ENCODE measurements around the gene ATN1. TPM values are rescaled to one million over a fixed set of nuclear protein-coding genes. Genes with fewer than 3 reads are reported as not detected.

ATN1 gene
- total RNA-seq, result 9.7 and 12.5 TPM in 2 replicates

GRCh38 chr12:6927379-6928021 is at the start of gene ATN1:
ATN1 (plus strand) TSS chr12:6927959; CDS start chr12:6934002, 6,043 bp downstream.

GRCh38 chr12:6904280-6905276 is 23.2 kb upstream of the ATN1 start, which contains the start of gene LRRC23:
LRRC23 (plus strand) TSS chr12:6904822; CDS start chr12:6905634, 812 bp downstream.

GRCh38 chr12:6914246-6914946 is 13.4 kb upstream of the ATN1 start, which contains the start of gene ENO2:
ENO2 (plus strand) TSS chr12:6914580; CDS start chr12:6915833, 1,253 bp downstream.

GRCh38 chr12:6943722-6944380 is 16.1 kb downstream of the ATN1 start, which contains the start of the genes C12orf57 and RNU7-1:
C12orf57 (plus strand) TSS chr12:6944022; CDS start chr12:6944122, 100 bp downstream.
RNU7-1 (plus strand) TSS chr12:6943816.

GRCh38 chr12:6950811-6951540 is 23.2 kb downstream of the ATN1 start, which contains the start of gene PTPN6:
PTPN6 (plus strand) TSS chr12:6951356; CDS start chr12:6951513, 157 bp downstream.

Small RNAs within 50 kb of the gene (small RNA-seq; reads per million reads assigned to genes)
- 20.0 reads per million, percentile 95 among the genes with 10 or more reads in this experiment for gene MIR141
- gene MIR200C, result 23.2 reads per million, percentile 96 among the genes with 10 or more reads in this experiment
- not detected for gene RNU7-1
- gene SCARNA12, result 0.57 reads per million, percentile 17 among the genes with 10 or more reads in this experiment

Other genes starting within 250 kb of the ATN1 start
- 22.9 and 26.8 TPM in 2 replicates for gene ZNF384, start 238.6 kb upstream of the ATN1 start, total RNA-seq
- 0.11 and 0.13 TPM in 2 replicates for gene PIANP, start 227.1 kb upstream of the ATN1 start, total RNA-seq
- gene COPS7A, start 203.9 kb upstream of the ATN1 start, total RNA-seq, result 71.5 and 77.6 TPM in 2 replicates
- gene MLF2, start 174.8 kb upstream of the ATN1 start, total RNA-seq, result 105 and 112 TPM in 2 replicates
- gene PTMS, start 161.6 kb upstream of the ATN1 start, total RNA-seq, result 75.0 and 82.3 TPM in 2 replicates
- 0.54 and 1.0 TPM in 2 replicates for gene LAG3, start 155.4 kb upstream of the ATN1 start, total RNA-seq
- 2.3 and 4.3 TPM in 2 replicates for gene CD4, start 138.4 kb upstream of the ATN1 start, total RNA-seq
- gene GPR162, start 106.1 kb upstream of the ATN1 start, total RNA-seq, result 1.3 and 2.7 TPM in 2 replicates
- gene P3H3, start 99.6 kb upstream of the ATN1 start, total RNA-seq, result 65.1 and 65.5 TPM in 2 replicates
- gene GNB3, start 87.0 kb upstream of the ATN1 start, total RNA-seq, result 3.7 and 4.3 TPM in 2 replicates
- gene CDCA3, start 76.7 kb upstream of the ATN1 start, total RNA-seq, result 14.9 and 18.7 TPM in 2 replicates
- gene USP5, start 75.8 kb upstream of the ATN1 start, total RNA-seq, result 67.8 and 73.4 TPM in 2 replicates
- gene TPI1, start 60.4 kb upstream of the ATN1 start, total RNA-seq, result 717 and 807 TPM in 2 replicates
- gene SPSB2, start 54.7 kb upstream of the ATN1 start, total RNA-seq, result 5.6 and 5.9 TPM in 2 replicates
- 9.6 and 9.8 TPM in 2 replicates for gene LRRC23, start 23.1 kb upstream of the ATN1 start, total RNA-seq
- gene ENO2, start 13.4 kb upstream of the ATN1 start, total RNA-seq, result 13.0 and 16.3 TPM in 2 replicates
- not detected in 2 replicates for gene RNU7-1, start 15.9 kb downstream of the ATN1 start, total RNA-seq
- gene C12orf57, start 16.1 kb downstream of the ATN1 start, total RNA-seq, result 120 TPM in 2 replicates
- gene PTPN6, start 23.4 kb downstream of the ATN1 start, total RNA-seq, result 0.43 and 0.91 TPM in 2 replicates
- 134 and 183 TPM in 2 replicates for gene PHB2, start 42.7 kb downstream of the ATN1 start, total RNA-seq
- gene EMG1, start 43.0 kb downstream of the ATN1 start, total RNA-seq, result 29.0 and 30.4 TPM in 2 replicates
- gene LPCAT3, start 90.5 kb downstream of the ATN1 start, total RNA-seq, result 11.5 and 18.2 TPM in 2 replicates
- gene C1S, start 132.8 kb downstream of the ATN1 start, total RNA-seq, result 381 and 511 TPM in 2 replicates
- gene C1R, start 164.5 kb downstream of the ATN1 start, total RNA-seq, result 330 and 427 TPM in 2 replicates
- 62.4 and 72.3 TPM in 2 replicates for gene C1RL, start 181.3 kb downstream of the ATN1 start, total RNA-seq
- not detected in 2 replicates for gene RBP5, start 200.9 kb downstream of the ATN1 start, total RNA-seq
- gene CLSTN3, start 202.4 kb downstream of the ATN1 start, total RNA-seq, result 8.9 and 10.5 TPM in 2 replicates